HepG2 (cell line): ENCODE data around the gene EMC8. TPM values are rescaled to one million over a fixed set of nuclear protein-coding genes. Genes with fewer than 3 reads are reported as not detected.
A peak's percentile ranks its signal among the peaks of the same experiment; 100 is the strongest.

ENCODE experiments used
- ATF7 ChIP-seq, 2 experiments: fragments of 450-650 bp in 1 of 2; sonication (generic) in 1 of 2; formaldehyde crosslinking in 1 of 2; IDR thresholded peaks; 2 replicates each; pipeline versions ENCODE4 v1.4.0 to v1.6.1; 2016 to 2020; ENCODE audit warnings: antibody characterized with exemption in 1 of 2, mild to moderate bottlenecking in 1 of 2, missing genetic modification reagents in 1 of 2
- BRCA1 ChIP-seq: sonication (generic); formaldehyde crosslinking; IDR thresholded peaks from 2 replicates; pipeline ENCODE4 v1.4.0; 2020; ENCODE audit warnings: missing genetic modification reagents
- CBFB ChIP-seq: sonication (generic); formaldehyde crosslinking; IDR thresholded peaks from 2 replicates; pipeline ENCODE4 v1.4.0; 2020; ENCODE audit warnings: missing genetic modification reagents
- KDM5B ChIP-seq: sonication (generic); formaldehyde crosslinking; IDR thresholded peaks from 2 replicates; pipeline ENCODE4 v1.4.0; 2020; ENCODE audit warnings: missing genetic modification reagents, mild to moderate bottlenecking, borderline replicate concordance
- KLF13 ChIP-seq: sonication (generic); formaldehyde crosslinking; IDR thresholded peaks from 2 replicates; pipeline ENCODE4 v1.4.0; 2020; ENCODE audit warnings: mild to moderate bottlenecking, missing genetic modification reagents
- MXD4 ChIP-seq: IDR thresholded peaks from 2 replicates; pipeline ENCODE4 v1.6.1; 2016; ENCODE audit warnings: mild to moderate bottlenecking, missing biosample characterization, missing genetic modification reagents
- PITX1 ChIP-seq: sonication (generic); formaldehyde crosslinking; IDR thresholded peaks from 2 replicates; pipeline ENCODE4 v1.5.1; 2020; ENCODE audit warnings: mild to moderate bottlenecking, missing genetic modification reagents
- PLRG1 ChIP-seq: fragments of 450-650 bp; conservative IDR thresholded peaks from 2 replicates; pipeline ENCODE4 v1.6.1; 2016
- POLR2G ChIP-seq: fragments of 200-400 bp; formaldehyde crosslinking; IDR thresholded peaks from 2 replicates; pipeline ENCODE4 v1.6.1; 2018; ENCODE audit warnings: mild to moderate bottlenecking, low read depth, low read length, moderate library complexity
- SOX5 ChIP-seq: IDR thresholded peaks from 2 replicates; pipeline ENCODE4 v1.6.1; 2016; ENCODE audit warnings: borderline replicate concordance
- ZMYM3 ChIP-seq: sonication (generic); formaldehyde crosslinking; IDR thresholded peaks from 2 replicates; pipeline ENCODE4 v1.5.1; 2020; ENCODE audit warnings: mild to moderate bottlenecking, missing genetic modification reagents
- ZNF160 ChIP-seq: sonication (generic); formaldehyde crosslinking; IDR thresholded peaks from 2 replicates; pipeline ENCODE4 v1.8.0; 2022; ENCODE audit warnings: mild to moderate bottlenecking, inconsistent platforms, missing genetic modification reagents
- ZNF577 ChIP-seq: sonication (generic); formaldehyde crosslinking; IDR thresholded peaks from 2 replicates; pipeline ENCODE4 v1.4.0; 2020; ENCODE audit warnings: mild to moderate bottlenecking, low read depth, missing genetic modification reagents, borderline replicate concordance
- ZNF772 ChIP-seq: sonication (generic); formaldehyde crosslinking; IDR thresholded peaks from 2 replicates; pipeline ENCODE4 v1.5.0; 2020; ENCODE audit warnings: mild to moderate bottlenecking, missing genetic modification reagents
- polyA plus RNA-seq, 8 experiments: library from polyadenylated mRNA; depleted of rRNA in 3 of 8; stranded (reverse) in 7 of 8; unstranded in 1 of 8; fragments of >200 nt; fragmentation: Illumina TruSeq in 4 of 8; extraction: Trizol in 4 of 8; gene quantifications; 2 replicates each; pipeline versions ENCODE4 v1.2.1 to v1.2.3, GENCODE V29; 2011 to 2016; ENCODE audit warnings: low read depth in 4 of 8, missing spikeins in 1 of 8, mixed read lengths in 1 of 8; ENCODE audit not compliant: insufficient read depth in 1 of 8
- total RNA-seq, 5 experiments: library from RNA; depleted of rRNA; stranded (reverse); fragments of >200 nt; fragmentation: Illumina TruSeq; extraction: Trizol; gene quantifications; 2 replicates each; pipeline ENCODE4 v1.2.3, GENCODE V29; 2016; ENCODE audit warnings: low read depth in 1 of 5
- TF ChIP-seq, protein P1 (sequence below), 2 experiments: sonication (generic) in 1 of 2; formaldehyde crosslinking in 1 of 2; IDR thresholded peaks; 2 replicates each; pipeline versions ENCODE4 v1.4.0 to v1.6.1; 2016 to 2020; ENCODE audit warnings: borderline replicate concordance in 1 of 2, low read depth in 1 of 2, mild to moderate bottlenecking in 1 of 2, missing genetic modification reagents in 1 of 2
- TF ChIP-seq, protein P2 (sequence below): IDR thresholded peaks from 2 replicates; pipeline ENCODE4 v1.6.1; 2016; ENCODE audit warnings: missing genetic modification reagents, missing compliant biosample characterization
- TF ChIP-seq, protein P3 (sequence below): IDR thresholded peaks from 2 replicates; pipeline ENCODE4 v1.6.1; 2016; ENCODE audit warnings: low read depth, borderline replicate concordance
- TF ChIP-seq, protein P4 (sequence below): sonication (generic); IDR thresholded peaks from 2 replicates; pipeline ENCODE4 v1.6.1; 2016; ENCODE audit warnings: low read depth, borderline replicate concordance
- TF ChIP-seq, protein P5 (sequence below): IDR thresholded peaks from 2 replicates; pipeline ENCODE4 v1.6.1; 2018; ENCODE audit warnings: missing genetic modification reagents
- TF ChIP-seq, protein P6 (sequence below): IDR thresholded peaks from 2 replicates; pipeline ENCODE4 v1.6.1; 2016; ENCODE audit warnings: missing compliant biosample characterization, missing genetic modification reagents, borderline replicate concordance
- TF ChIP-seq, protein P7 (sequence below): sonication (generic); formaldehyde crosslinking; IDR thresholded peaks from 2 replicates; pipeline ENCODE4 v1.4.0; 2020; ENCODE audit warnings: low read depth, mild to moderate bottlenecking, missing genetic modification reagents

EMC8 gene
- total and polyA plus RNA-seq, 2 of the 13 experiments (the other 11 are each of a cell fraction or from before 2014, with no cell fraction given), result 55.0 to 76.0 TPM

DNA sequence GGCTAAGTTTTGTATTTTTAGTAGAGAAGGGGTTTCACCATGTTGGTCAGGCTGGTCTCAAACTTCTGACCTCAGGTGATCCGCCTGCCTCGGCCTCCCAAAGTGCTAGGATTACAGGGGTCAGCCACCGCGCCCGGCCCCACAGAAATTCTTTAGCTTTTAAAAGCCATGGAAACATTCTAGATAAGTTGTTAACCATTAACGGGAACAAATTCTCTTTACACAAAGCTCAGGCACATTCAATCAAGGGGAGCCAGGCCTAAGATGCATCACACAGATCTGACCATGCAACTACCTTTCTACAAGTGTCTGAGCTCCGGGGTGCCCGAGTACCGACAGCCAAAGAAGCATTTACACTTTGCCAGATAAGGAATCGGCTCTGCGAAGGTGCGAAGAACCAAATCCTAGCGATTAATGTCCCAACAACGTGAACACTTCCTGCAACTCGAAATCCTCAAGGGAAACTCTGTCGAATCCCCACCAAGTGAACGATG is 1.0 kb downstream of the EMC8 start (continued):
- TF ChIP-seq KDM5B (CRISPR knock-in tag), result no peak
- TF ChIP-seq ATF7 (IDR thresholded peaks at IDR 0.05), result no peak
- TF ChIP-seq ATF7 (CRISPR knock-in tag; IDR thresholded peaks at IDR 0.05), result no peak
- TF ChIP-seq, protein P1, sequence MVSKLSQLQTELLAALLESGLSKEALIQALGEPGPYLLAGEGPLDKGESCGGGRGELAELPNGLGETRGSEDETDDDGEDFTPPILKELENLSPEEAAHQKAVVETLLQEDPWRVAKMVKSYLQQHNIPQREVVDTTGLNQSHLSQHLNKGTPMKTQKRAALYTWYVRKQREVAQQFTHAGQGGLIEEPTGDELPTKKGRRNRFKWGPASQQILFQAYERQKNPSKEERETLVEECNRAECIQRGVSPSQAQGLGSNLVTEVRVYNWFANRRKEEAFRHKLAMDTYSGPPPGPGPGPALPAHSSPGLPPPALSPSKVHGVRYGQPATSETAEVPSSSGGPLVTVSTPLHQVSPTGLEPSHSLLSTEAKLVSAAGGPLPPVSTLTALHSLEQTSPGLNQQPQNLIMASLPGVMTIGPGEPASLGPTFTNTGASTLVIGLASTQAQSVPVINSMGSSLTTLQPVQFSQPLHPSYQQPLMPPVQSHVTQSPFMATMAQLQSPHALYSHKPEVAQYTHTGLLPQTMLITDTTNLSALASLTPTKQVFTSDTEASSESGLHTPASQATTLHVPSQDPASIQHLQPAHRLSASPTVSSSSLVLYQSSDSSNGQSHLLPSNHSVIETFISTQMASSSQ (IDR thresholded peaks at IDR 0.05; ENCODE audit: low read depth), result peak; percentile 71
- TF ChIP-seq, protein P1 (CRISPR knock-in tag; IDR thresholded peaks at IDR 0.05; ENCODE audit: borderline replicate concordance), result peak; percentile 47; the same call in 1 of the 2 replicates
- TF ChIP-seq, protein P2, sequence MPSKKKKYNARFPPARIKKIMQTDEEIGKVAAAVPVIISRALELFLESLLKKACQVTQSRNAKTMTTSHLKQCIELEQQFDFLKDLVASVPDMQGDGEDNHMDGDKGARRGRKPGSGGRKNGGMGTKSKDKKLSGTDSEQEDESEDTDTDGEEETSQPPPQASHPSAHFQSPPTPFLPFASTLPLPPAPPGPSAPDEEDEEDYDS (CRISPR knock-in tag), result peak; percentile 64; the same call in 1 of the 2 replicates
- TF ChIP-seq, protein P3, sequence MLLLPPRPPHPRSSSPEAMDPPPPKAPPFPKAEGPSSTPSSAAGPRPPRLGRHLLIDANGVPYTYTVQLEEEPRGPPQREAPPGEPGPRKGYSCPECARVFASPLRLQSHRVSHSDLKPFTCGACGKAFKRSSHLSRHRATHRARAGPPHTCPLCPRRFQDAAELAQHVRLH (CRISPR knock-in tag), result no peak
- 0 out of 2 replicates have a peak, but pooled peaks have one; percentile 39 for TF ChIP-seq POLR2G
- 0 out of 2 replicates have a peak, but pooled peaks have one; percentile 10 for TF ChIP-seq SOX5 (CRISPR knock-in tag)
- no peak for TF ChIP-seq ZNF577
- TF ChIP-seq, protein P4, sequence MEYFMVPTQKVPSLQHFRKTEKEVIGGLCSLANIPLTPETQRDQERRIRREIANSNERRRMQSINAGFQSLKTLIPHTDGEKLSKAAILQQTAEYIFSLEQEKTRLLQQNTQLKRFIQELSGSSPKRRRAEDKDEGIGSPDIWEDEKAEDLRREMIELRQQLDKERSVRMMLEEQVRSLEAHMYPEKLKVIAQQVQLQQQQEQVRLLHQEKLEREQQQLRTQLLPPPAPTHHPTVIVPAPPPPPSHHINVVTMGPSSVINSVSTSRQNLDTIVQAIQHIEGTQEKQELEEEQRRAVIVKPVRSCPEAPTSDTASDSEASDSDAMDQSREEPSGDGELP, result no peak
- TF ChIP-seq BRCA1, result no peak
- no peak for TF ChIP-seq CBFB (CRISPR knock-in tag)
- TF ChIP-seq, protein P5, sequence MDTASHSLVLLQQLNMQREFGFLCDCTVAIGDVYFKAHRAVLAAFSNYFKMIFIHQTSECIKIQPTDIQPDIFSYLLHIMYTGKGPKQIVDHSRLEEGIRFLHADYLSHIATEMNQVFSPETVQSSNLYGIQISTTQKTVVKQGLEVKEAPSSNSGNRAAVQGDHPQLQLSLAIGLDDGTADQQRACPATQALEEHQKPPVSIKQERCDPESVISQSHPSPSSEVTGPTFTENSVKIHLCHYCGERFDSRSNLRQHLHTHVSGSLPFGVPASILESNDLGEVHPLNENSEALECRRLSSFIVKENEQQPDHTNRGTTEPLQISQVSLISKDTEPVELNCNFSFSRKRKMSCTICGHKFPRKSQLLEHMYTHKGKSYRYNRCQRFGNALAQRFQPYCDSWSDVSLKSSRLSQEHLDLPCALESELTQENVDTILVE (CRISPR knock-in tag), result 0 out of 2 replicates have a peak, but pooled peaks have one; percentile 26
- peak; percentile 62 for TF ChIP-seq ZMYM3 (CRISPR knock-in tag)
- no peak for TF ChIP-seq ZNF772 (CRISPR knock-in tag)
- TF ChIP-seq ZNF160 (CRISPR knock-in tag), result no peak
- TF ChIP-seq, protein P6, sequence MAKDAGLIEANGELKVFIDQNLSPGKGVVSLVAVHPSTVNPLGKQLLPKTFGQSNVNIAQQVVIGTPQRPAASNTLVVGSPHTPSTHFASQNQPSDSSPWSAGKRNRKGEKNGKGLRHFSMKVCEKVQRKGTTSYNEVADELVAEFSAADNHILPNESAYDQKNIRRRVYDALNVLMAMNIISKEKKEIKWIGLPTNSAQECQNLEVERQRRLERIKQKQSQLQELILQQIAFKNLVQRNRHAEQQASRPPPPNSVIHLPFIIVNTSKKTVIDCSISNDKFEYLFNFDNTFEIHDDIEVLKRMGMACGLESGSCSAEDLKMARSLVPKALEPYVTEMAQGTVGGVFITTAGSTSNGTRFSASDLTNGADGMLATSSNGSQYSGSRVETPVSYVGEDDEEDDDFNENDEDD (CRISPR knock-in tag), result peak; percentile 19; the same call in 1 of the 2 replicates
- TF ChIP-seq, protein P7, sequence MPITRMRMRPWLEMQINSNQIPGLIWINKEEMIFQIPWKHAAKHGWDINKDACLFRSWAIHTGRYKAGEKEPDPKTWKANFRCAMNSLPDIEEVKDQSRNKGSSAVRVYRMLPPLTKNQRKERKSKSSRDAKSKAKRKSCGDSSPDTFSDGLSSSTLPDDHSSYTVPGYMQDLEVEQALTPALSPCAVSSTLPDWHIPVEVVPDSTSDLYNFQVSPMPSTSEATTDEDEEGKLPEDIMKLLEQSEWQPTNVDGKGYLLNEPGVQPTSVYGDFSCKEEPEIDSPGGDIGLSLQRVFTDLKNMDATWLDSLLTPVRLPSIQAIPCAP (CRISPR knock-in tag), result no peak
- no peak for TF ChIP-seq PLRG1
- TF ChIP-seq MXD4 (CRISPR knock-in tag), result peak; percentile 64; the same call in 1 of the 2 replicates
- TF ChIP-seq PITX1 (CRISPR knock-in tag), result 0 out of 2 replicates have a peak, but pooled peaks have one; percentile 9
- TF ChIP-seq KLF13 (CRISPR knock-in tag), result no peak
